GM12865 (cell line): Measurements from ENCODE around the gene MAN2A2.

ENCODE experiments used
- DNase-seq: peaks from one replicate; pipeline ENCODE4 v3.0.0; 2010; ENCODE audit warnings: low read depth
- H3K4me3 ChIP-seq: 2 replicates; pipeline ENCODE4 v1.5.1; 2011; ENCODE audit warnings: mild to moderate bottlenecking, low read depth, low read length, control low read depth
- CTCF ChIP-seq: IDR thresholded peaks from 2 replicates; pipeline ENCODE4 v1.5.1; 2011; ENCODE audit warnings: low read length, control low read depth, low read depth, inconsistent platforms; ENCODE audit not compliant: insufficient read depth; ENCODE audit errors: missing control alignments

MAN2A2 gene

GRCh38 chr15:90946941-90947576, 44.0 kb downstream of the MAN2A2 start:
- no peak overlapping the region for H3K4me3 ChIP-seq
- no peak for DNase-seq
- no peak for TF ChIP-seq CTCF

- DNase-seq: no peak
- TF ChIP-seq CTCF: no peak
- H3K4me3 ChIP-seq: no peak overlapping the region
Measured at GRCh38 chr15:90947577-90948357, 44.7 kb downstream of the MAN2A2 start.

- no peak for DNase-seq
- H3K4me3 ChIP-seq: no peak overlapping the region
- no peak for TF ChIP-seq CTCF
Measured at GRCh38 chr15:90948506-90948905, 45.4 kb downstream of the MAN2A2 start.

- DNase-seq: no peak
- TF ChIP-seq CTCF: no peak
- H3K4me3 ChIP-seq: no peak overlapping the region
Measured at GRCh38 chr15:90949979-90950675, 47.0 kb downstream of the MAN2A2 start.

GRCh38 chr15:90950676-90951075, 47.6 kb downstream of the MAN2A2 start:
- no peak for TF ChIP-seq CTCF
- DNase-seq: no peak
- no peak overlapping the region for H3K4me3 ChIP-seq

GRCh38 chr15:90952901-90953677, 50.0 kb downstream of the MAN2A2 start:
- no peak for TF ChIP-seq CTCF
- H3K4me3 ChIP-seq: no peak overlapping the region
- no peak for DNase-seq
